PC-3 (cell line): ENCODE measurements around the gene DENND1B.

ENCODE experiments used
- CTCF ChIP-seq: fragments of 300-600 bp; sonication (generic); conservative IDR thresholded peaks from 2 replicates; pipeline ENCODE4 v1.5.1; 2017; ENCODE audit warnings: antibody characterized with exemption, low read depth, mild to moderate bottlenecking, low read length
- EZH2 ChIP-seq: fragments of 300-600 bp; sonication (generic); IDR thresholded peaks from one replicate; pipeline ENCODE4 v1.6.1; 2017; ENCODE audit warnings: antibody characterized with exemption, mild to moderate bottlenecking, low read length; ENCODE audit not compliant: unreplicated experiment
- EZH2phosphoT487 ChIP-seq: fragments of 300-600 bp; sonication (generic); IDR thresholded peaks from 2 replicates; pipeline ENCODE4 v1.6.1; 2018; ENCODE audit warnings: mild to moderate bottlenecking, antibody characterized with exemption, low read length, borderline replicate concordance

- TF ChIP-seq CTCF (no peak), EZH2phosphoT487 (no peak), EZH2 (no peak)
Observed at GRCh38 chr1:197775282-197776262, at the start of gene DENND1B.
